NCI-H748 (cell line): ENCODE data around the gene BPTF.
A peak's percentile ranks its signal among the peaks of the same experiment; 100 is the strongest.
"Not testable (repeated sequence)": the region's sequence is repeated elsewhere in the genome, so short reads cannot be mapped to it uniquely, and the experiment has no call there.

Experiments used
- DNase-seq: peaks from one replicate; lab custom pipeline; 2025; ENCODE audit not compliant: unreplicated experiment; lab: John Stamatoyannopoulos, UW

The BPTF gene

DNA sequence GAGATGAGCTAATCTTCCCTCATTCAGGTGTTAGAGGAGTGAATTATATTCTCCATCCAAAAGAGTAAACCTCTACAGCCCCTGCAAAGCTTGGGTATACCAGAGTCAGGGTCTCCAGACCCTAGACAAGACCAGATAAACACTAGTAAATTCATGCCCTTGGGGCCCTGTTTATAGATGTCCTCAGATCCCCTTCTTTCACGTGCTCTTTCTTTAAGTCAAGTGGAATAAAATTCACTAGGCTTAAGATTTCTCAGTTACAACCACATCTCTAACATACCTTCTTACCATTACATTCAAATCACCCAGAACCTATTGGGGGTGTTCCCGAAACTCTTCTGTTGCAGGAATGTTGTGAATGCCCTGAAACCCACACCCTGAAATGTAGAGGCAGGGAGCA is 173.2 kb downstream of the BPTF start:
- no peak for DNase-seq

DNA sequence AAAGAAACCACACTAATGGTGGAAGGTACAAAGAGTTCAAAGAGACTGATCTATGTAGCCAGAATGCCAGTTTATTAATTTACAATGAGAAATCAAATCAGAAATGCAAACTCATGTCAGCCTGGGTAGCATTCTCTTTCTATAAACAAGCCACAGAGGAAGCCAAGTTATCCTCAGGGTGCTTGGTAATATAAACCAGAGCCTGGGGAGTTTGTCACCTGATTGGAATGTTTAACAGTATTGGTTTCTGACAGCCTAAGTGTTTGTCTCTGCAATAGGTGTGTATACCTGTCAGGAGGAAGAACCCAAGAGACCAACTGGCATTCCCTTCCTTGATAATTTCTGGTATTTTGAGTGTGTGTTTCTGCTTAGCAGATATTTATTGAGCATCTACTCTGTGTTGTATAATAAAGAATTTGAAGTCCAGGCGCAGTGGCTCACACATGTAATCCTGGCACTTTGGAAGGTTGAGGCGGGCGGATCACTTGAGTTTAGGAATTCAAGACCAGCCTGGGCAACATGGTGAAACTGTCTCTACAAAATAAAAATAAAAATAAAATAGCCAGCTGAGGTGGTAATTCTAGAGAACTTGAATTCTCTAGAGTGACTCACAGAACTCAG is 174.1 kb downstream of the BPTF start:
- DNase-seq: no peak

DNA sequence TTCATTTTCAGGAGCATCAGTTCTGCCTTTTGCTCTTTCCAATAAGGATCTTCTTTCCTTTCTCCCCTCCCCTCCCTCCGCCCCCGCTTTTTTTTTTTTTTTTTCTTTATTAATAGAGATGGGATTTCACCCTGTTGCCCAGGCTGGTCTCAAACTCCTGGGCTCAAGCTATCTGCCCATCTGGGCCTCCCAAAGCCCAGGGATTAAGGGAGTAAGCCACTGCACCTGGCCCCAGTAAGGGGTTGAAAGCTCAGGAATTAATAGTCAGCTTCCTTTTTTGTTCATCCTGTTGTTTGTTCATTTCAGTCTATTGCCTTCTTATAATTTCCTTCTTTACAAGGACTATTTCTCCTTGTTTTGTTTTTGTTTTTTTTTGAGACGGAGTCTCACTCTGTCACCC is 178.9 kb downstream of the BPTF start:
- DNase-seq: no peak

DNA sequence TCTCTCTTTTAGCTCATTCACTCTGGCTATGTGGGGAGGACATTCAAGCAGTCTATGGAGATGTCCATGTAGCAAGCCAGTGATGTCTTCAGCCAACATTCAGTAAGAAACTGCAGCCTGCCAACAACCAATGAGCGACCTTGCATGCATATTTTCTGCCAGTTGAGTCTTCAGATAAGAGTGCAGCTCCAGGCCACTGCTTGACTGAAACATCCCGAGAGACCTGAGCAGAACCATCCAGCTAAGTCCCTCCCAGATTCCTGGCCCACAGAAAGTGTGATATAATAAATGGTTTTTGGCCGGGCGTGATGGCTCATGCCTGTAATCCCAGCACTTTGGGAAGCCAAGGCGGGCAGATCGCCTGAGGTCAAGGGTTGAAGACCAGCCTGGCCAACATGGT is 181.5 kb downstream of the BPTF start:
- DNase-seq: no peak

DNA sequence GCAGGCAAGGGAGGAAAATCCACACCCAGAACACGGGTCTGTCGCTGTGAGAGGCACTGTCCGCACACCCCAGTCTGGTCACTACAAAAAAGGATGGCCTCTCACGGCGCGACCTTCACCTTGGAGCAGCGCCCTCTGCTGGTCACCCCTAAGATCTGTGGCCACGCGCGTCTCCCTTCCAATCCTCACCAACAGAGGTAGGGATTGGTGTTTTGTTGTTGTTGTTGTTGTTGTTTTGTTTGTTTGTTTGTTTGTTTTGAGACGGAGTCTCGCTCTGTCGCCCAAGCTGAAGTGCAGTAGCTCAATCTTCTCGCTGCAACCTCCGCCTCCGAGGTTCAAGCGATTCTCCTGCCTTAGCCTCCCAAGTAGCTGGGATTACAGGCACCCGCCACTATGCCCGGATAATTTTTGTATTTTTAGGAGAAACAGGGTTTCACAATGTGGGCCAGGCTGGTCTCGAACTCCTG is 185.9 kb downstream of the BPTF start:
- peak; percentile 67 for DNase-seq

DNA sequence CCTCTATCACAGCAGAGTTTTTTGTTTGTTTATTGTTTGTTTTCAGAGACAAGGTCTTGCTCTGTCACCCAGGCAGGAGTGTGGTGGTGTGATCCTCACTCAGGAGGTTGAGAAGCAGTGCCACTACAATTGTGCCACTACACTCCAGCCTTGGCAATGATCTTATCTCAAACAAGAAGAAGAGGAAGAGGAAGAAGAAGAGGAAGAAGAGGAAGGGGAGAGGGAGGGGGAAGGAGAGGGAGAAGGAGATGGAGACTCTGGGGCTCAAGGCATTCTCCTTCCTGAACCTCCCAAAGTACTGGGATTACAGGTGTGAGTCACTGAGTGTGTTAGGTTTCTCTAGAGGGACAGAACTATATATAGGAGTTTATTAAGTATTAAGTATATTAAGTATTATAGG is 188.1 kb downstream of the BPTF start:
- DNase-seq: no peak

DNA sequence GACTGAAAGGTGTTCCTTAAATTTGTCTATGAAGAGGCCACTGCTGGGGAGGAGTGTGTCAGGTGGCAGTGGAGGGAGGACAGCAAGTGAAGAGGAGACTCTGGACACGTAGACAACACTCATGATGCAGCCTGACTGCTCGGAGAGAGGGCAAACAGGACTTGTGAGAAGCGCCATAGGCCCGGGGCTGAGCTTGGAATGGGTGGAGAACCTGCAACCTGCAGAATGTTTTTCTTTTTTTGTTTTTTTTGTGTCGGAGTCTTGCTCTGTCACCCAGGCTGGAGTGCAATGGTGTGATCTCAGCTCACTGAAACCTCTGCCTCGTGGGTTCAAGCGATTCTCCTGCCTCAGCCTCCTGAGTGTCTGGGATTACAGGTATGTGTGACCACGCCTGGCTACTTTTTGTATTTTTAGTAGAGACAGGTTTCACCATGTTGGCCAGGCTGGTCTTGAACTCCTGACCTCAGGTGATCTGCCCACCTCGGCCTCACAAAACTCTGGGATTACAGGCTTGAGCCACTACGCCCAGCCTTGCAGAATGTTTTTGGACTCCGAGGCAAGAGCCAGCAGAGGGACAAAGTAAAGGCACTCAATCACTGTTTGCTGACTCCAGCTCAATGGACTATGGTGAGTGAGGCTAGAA is 189.9 kb downstream of the BPTF start:
- no peak for DNase-seq

DNA sequence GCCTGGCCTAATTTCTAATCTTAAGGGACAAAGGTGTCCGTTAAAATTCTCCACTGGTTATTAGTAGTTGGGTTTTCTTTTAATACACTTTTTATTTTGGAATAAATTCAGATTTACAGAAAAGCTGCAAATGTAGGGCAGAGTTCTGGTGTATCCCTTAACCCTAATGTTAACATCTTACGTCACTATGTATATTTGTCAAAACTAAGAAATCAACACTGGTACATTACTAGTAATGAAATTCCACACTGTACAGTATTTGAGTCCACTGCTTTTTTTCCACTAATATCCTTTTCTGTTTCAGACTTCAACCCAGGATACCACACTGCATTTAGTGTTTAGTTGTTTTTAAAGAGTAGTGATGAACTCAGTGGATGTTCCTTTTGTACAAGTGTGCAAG is 191.5 kb downstream of the BPTF start:
- DNase-seq: no peak

DNA sequence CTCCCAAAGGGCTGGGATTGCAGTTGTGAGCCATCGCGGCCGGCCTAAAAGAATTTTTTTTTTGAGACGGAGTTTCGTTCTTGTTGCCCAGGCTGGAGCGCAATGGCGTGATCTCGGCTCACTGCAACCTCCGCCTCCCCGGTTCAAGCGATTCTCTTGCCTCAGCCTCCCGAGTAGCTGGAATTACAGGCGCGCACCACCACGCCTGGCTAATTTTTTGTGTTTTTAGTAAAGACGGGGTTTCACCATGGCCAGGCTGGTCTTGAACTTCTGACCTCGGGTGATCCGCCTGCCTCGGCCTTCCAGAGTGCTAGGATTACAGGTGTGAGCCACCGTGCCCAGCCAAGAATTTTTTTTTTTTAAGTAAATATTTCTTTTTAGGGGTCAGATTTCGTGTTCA is 193.2 kb downstream of the BPTF start:
- not testable (repeated sequence) for DNase-seq

DNA sequence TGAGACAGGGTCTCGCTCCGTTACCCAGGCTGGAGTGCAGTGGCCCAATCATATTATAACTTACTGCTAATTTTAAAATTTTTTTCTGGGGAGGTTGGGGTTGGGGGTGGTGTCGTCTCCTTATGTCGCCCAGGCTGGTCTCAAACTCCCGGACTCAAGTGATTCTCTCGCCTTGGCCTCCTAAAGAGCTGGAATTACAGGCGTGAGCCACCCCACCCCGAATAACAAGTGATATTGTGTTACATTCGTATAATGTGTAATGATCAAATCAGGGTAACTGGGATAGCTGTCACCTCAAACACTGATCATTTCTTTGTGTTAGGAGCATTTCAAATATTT is 194.0 kb downstream of the BPTF start:
- DNase-seq: peak; percentile 50

DNA sequence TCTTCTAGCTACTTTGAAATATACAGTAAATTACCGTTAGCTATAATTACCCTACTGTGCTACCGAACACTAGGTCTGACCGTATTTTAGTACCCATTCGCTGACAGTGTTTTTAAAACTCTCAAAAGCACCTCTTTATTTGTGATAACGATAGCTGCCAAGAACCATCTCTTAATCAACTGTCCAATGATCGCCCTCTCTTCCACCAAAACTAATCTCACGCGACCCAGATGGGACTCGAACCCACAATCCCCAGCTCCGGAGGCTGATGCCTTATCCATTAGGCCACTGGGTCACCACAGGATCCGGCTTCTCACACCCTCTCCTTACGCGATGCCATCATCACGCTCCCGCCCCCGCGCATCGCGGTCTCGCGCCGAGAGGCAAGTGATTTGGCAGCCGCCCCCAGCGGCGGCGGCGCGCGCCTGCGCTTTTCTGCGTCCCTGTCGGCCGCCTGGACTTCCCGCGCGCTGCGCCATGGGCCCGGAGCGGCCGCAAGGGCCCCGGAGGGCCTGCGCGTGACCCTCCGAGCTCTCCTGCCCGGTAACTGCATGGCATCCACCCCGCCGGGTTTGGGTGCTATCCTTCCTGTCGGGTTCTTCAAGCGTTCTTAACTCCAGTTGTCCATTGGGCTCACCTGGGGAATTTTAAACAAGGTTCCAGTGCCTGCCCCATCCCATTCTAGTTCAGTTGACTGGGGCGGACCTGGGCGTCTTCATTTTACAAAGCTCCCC is 194.5 kb downstream of the BPTF start:
- DNase-seq: peak; percentile 95

DNA sequence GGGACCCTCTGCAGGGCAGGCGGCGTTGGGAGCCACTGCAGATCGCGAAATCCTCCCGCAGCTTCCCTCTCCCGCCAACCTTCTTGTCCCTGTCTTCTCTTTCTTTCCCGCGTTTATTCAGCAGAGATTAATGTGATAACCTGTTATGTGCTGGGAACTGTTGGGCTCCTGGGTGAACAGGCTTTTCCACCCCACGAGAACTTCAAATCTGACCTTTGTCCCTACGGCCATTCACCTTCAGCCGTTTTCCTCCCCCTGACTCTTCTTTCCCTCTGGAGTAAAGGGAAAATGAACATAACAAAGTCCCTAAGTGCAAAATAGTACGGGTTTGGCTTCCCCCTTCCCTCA is 195.1 kb downstream of the BPTF start:
- peak; percentile 76 for DNase-seq

DNA sequence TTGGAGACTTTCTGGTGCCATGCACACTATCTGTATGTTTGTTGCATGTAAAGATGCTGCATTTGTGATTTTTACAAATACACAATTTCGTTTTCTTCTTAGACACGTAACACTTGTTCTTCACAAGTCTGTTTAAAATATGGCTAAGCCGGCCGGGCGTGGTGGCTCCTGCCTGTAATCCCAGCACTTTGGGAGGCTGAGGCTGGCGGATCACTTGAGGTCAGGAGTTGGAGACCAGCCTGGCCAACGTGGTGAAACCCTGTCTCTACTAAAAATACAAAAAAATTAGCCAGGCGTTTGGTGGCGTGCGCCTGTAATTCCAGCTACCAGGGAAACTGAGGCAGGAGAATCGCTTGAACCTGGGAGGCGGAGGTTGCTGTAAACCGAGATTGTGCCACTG is 195.5 kb downstream of the BPTF start:
- not testable (repeated sequence) for DNase-seq

DNA sequence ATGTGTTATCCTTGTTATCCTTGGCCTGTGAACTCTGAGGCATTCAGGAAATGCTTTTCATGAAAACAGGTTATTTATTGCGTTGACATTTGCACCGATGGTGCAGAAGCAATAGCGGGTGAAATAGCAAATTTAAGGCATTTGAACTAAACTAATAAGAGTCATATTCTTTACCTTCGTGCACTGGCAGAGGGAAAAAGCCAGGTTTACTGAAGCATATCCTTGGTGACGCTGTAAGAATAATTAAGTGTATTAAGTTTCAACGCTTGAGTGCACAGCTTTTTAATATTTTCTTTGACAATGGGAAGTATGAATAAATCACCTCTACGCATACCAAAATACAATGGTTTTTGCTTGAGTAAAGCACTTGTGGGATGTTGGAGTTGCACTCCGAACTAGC is 196.7 kb downstream of the BPTF start:
- DNase-seq: no peak

DNA sequence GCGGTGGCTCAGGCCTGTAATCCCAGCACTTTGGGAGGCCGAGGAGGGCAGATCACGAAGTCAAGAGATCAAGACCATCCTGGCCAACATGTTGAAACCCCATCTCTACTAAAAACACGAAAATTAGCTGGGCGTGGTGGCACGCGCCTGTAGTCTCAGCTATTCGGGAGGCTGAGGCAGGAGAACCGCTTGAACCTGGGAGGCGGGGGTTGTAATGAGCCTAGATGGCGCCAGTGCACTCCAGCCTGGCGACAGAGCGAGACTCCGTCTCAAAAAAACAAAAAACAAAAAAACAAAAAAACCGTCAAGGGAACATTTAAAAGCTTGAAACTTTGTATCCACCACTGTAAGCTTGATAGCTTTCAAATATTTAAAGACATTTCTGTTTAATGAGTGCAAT is 197.2 kb downstream of the BPTF start:
- DNase-seq: not testable (repeated sequence)

DNA sequence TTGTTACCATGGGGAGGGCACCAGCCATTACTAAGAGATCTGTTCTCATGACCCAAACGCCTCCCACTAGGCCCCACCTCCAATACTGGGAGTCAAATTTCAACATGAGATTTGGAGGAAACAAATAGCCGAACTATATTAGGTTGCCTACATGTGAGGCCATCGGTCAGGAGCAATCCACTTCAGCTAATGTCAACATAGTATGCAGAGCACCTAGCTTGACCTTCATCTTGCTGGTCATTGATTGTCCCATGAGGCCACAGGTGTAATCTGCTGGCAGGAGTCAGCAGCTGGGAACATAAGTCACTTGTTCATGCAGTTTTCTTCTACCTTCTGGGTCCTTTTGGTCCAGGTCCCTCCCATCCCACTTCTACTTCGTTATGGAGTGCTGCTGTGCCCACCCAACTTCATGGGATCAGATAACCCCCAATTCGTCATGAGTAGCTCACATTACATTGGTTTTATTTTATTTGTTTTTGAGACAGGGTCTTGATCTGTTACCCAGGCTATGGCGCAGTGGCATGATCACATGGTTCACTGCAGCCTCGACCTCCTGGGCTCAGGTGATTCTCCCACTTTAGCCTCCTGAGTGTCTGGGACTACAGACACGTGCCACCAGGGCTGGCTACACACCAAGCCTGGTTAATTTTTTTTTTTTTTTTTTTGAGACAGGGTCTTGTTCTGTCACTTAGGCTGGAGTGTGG is 204.4 kb downstream of the BPTF start:
- peak; percentile 61 for DNase-seq
